HG03097 (cell line): ENCODE results near the gene DMD.
A peak's percentile ranks its signal among the peaks of the same experiment; 100 is the strongest.

Experiments used
- ATAC-seq: cut with Tn5 transposase; IDR thresholded peaks from one replicate; pipeline ENCODE4 v1.9.1; 2021; ENCODE audit not compliant: unreplicated experiment, low FRiP score

The DMD gene

DNA sequence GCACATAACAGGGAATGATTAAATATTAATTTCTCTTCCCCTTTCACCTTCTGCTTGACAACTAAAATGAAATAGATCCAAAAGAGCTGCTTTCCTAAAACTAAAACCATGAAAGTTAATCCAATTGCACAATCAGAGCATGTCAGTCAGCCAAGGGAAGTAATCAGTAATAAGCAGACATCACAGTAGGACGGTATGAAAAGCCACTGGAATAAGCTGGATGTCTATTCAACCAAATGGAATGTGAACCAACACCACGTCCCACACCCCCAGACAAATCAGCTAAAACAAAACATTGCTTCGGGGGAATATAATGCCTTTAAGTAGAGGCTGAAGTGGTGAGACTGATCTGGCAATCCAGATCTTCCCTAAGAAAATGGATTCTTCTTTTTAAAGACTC is 1280.1 kb downstream of the DMD start:
- ATAC-seq, result no peak

DNA sequence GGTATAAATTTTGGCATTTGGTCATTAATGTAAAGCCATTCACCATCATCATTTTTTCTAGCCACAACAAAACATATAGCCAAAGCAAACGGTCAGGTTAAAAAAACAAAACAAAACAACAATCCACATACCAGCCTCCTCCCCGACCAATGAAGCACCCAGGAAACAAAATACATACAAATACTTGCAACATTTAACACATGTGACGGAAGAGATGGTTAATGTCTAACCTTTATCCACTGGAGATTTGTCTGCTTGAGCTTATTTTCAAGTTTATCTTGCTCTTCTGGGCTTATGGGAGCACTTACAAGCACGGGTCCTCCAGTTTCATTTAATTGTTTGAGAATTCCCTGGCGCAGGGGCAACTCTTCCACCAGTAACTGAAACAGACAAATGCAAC is 1282.0 kb downstream of the DMD start:
- ATAC-seq, result no peak

DNA sequence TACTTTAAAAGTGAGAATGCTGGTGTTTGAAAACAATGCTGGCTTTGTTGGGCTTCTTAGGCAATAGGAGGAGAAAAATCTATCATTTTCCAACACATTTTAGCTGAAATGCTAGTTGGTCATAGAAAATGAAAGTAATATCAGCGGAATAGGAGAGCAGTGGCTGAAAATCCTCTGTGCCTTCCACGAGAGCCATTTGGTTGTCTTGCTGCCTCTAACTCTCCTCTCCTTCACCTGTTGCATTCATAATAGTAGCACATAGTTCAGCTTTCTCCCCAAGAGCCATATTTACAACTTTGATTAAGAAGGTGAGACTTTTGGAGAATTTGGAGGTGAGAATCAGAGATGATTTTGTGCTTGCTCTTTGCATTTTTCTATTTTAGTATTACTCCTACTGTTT is 1290.1 kb downstream of the DMD start:
- no peak for ATAC-seq

DNA sequence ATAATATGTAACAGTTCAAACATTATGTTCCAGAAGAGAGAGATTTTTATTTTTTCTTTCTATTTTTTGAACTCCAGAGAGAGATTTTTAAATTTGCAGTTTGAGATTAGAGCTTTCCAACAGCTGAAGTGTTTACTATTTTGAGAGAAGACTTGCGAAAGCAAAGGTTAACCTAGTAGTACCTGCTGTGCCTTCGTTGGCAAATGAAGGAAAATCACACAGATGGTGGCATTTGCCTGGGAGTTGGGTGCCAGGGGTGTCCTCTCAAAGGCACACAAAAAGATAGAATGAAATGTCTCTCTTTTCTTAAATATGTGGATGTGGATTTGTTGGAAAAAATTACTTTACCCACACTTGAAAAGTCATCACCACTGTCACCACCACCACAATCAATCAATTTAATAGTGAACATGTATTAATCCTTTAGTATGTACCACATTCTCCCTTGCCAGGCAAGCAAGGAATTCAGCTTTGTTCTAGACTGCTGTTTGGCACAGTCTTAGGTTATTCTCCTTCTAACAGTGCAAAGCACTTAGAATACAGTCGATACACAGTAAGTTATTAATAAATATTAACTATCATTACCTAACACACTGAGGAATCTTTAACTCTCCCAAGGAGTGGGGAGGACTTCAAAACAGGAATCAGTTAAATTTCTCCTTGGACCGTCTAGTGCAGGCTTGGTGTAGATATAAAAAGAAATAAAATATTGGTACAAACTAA is 1301.3 kb downstream of the DMD start:
- ATAC-seq, result no peak

DNA sequence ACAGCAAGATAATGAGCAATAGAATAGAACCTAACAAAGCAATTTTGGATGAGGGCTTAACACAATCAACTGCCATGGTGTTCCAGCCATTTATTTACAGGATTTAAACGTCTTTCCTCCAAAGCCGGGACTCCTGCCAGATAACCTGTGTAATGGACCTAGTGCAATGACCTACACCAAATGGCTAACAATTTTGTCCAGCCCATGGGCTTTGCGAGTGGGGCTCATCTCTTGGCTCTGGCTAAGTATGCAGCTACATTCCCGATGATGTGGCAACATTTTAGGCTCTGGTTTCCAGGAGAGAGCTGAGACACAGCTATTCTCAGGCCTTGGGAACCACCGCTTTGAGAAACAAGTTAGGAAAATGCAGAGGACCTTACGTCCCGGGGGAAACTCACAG is 1317.2 kb downstream of the DMD start:
- no peak for ATAC-seq

DNA sequence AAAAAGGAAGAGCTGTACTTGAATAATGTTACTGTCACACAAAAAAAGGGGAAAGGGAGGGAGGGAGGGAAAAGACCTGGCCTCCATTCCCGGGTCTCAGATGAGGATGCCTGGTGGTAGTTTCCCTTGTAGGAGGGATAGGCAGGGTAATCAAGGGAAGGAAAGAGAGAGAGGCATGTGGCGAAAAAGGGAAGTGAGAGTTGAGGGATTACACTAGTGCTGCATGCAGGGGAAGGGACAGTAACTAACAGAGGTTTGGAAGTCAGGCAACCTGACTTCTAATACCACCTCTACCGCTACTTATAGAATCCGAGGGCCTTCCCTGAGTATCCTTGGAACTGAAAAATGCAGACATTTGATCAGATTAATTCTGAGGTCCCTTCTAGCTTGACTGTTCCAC is 1317.8 kb downstream of the DMD start:
- ATAC-seq, result peak; percentile 65

DNA sequence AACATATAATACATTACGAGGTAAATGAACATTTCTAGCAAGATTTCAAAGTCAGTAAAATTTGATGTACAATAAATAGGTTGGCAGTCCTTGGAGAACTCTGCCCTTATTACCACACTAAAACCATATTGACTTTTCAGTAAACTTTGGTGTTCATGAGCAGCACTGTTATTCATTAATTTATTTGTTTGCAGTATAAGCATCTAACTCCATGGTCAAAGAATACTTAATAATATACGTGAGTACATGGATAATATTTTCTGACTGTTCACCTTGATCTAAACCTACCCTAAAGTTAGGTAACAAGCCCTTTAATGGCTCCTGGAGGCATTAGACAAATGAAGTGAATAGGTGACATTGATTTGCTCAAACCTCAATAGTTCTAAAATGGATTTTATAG is 1322.3 kb downstream of the DMD start:
- no peak for ATAC-seq

DNA sequence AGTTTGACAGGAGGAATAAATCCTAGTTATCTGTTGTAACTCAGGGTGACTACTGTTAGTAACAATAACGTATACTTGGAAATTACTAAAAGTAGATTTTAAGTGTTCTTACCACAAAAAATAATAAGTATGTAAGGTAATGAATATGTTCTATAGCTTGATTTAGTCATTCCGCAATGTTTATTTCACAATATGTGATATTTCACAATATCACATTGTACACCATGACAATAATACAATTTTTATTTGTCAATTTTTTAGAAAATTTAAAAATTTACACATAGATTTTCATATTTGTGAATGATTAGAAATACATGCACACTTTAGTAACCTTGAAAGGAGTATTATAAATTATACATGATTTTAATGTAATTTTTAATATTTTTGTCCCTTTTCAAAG is 1326.8 kb downstream of the DMD start:
- ATAC-seq, result no peak

DNA sequence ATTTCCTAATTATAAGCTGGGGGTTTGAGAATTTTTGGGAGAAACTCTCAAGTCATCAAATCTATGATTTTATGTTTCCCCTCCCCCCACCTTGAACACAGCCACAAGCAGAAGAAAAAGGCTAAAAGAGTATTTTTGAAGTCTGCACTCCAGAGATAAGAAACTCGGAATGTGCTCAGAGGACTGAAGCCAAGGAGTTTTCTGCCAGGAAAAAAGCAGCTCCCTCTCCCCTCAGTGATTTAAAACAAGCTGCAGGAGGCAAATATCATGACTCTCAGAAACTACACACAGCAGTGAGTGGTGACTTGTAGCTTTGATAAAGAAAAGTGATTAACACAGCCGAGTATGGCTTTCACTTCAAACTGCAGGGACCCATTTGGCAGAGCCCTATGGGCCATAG is 1339.3 kb downstream of the DMD start:
- ATAC-seq, result no peak

DNA sequence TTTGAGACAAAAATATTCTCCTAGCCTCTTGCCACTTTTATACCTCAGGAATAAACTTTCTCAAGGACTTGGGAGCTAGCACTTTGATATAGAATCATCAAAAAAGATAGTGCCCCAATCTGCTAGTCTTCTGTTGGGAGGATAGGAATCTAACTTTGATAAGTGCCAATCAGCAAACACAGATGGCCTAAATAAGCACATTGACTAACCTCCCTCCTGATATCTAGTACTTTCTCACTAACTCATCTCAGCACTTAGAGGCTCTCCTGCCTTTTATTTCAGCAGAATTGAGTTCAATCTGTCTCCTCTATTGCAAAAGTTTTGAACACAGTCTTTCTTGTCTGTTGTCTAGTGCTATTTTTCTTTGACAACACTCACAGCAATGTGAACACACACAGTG is 1341.1 kb downstream of the DMD start:
- no peak for ATAC-seq

DNA sequence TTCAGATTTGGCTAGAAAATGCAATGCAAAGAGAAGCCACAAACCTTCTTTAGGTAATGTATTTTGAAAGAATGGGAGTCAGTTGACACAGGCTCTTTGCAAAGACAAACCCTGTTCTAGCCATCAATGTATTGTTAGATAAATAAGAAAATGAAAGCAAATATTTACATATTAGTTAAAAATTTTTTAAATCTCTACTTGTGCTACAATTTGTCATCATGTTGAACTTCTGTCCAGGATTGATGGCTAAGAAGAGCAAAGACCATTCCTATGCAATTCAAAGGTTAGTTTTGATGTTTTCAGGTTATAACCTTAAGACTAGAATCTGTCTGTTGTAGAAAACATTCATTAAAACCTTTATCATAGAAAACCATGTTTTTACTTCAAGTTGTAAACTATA is 1350.7 kb downstream of the DMD start:
- no peak for ATAC-seq

DNA sequence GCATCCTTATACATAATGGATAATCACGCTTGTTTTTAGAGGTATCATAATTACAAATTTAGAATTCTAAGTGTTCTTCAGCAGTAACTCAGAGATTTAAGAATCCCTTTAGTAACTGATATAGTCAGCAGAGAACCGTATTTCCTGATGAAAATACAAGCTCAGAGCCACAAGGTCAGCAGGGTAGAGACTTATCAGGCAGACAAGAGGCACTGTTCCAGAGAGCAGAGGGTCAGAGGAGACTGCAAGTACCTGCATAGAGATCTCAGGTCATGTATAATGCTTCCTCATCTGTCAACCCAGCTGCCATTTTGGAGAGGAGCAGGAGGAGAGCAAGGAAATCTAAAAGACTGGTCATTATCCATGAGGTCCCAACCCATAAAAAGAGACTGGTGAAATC is 1352.4 kb downstream of the DMD start:
- ATAC-seq, result no peak

DNA sequence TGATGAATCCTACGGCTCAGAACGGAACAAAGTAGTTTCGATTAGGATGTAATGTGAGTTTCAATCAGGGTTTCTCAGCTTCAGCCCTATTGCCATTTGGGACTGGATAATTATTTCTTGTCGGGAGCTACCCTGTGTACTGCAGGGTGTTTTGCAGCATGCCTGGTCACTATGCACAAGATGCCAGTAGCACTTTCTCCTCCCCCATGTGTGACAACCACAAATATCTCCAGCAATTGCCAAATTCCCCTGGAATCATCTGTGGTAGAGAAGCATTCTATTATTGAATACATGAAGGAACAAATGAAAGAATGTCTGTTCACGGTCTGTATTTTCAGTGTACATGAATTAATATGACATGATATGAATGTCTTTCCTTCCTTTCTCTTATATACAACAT is 1356.6 kb downstream of the DMD start:
- ATAC-seq, result no peak

DNA sequence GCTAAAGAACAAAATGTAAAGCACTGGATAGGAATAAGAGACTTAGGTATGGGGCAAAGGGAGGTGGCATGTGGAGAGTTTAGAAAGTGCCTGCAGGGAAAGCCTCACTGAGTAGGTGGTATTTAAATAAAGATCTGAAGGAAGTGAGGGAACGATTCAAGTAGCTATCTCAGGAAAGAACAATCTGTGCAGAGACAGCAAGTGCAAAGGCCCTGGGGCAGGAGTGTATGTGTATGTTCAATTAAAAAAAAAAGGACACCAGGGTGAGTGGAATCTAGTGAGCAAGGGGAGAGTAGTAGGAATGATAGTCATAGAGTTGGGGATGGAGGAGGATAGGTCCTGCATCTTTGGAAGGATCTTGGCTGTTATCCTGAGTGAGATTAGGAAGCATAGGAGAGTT is 1359.6 kb downstream of the DMD start:
- ATAC-seq, result no peak

DNA sequence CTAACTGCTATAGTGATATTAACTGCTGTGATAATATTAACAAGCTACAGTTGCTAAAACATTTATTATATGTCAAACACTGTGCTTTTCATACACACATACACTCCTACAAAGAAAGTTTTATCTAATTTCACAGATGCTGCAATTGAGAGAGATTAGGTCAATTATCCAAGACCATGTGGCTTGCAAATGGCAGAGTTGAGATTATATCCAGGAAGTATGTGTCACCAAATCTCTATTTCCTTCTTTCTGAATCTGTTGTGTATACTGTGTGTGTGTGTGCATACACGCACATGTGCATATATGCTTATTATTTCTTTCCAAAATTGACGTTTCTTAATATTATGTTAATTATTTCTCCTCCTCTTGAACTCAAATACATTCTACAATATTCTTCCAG is 1363.6 kb downstream of the DMD start:
- no peak for ATAC-seq

DNA sequence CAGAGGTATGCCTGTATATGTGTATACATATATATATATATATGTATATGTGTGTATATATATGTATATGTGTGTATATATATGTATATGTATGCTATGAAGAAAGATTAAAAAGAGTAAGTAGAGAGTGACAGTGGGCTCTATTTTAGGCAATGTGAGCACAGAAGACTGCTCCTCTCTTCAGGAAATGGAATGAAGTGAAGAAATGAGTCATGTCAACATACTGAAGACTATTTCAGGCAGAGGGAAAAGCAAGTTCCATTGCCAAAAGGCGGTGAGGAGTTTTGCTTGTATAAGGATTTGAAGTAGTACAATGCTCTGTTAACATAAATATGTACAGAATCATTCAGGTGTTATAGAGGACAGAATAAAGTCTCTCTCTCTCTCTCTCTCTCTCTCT is 1366.3 kb downstream of the DMD start:
- no peak for ATAC-seq

DNA sequence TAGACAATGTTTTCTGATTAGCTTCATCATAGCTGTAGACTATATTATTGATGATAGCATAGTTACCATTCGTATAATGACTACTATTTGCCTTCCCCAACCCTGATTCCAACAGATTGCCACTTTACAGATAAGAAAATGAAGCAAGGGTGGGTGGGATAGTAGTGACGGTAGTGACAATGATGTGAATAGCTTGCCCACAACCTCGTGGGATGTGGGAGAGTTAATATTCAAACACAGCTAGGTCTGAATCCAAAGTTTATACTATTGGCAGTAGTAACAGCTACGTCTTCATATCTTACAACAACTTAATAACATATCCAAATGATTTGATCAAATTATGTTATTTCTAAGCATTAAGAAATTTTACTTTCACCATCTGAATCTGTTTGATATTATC is 1372.7 kb downstream of the DMD start:
- no peak for ATAC-seq

DNA sequence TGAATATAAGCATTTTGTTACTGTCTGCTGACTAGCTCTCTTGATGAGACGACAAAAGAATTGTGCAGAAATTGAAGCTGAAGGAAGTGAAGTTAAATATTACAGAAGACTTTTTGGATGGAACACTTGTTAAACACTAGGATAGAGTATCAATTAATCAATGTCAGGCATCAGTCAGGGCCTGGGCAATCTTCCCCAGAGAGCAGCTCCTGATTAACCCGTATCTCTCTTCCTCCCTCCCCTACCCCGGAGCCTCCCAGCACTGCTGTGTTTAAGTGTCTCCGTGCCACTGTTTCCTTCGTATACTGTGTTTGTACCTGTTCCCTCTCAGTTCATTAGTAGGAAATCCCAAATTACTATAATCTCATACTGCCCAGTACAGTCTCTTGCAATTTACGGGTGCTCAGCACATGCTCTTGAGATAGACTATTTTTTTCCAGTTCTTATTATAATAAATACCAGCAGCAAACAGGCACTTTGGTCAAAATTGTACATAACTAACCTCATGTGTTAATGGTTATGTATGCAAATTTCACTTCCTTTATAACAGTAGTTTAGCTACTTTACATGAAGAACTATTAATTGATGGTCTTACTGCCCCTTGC is 1373.8 kb downstream of the DMD start:
- no peak for ATAC-seq

DNA sequence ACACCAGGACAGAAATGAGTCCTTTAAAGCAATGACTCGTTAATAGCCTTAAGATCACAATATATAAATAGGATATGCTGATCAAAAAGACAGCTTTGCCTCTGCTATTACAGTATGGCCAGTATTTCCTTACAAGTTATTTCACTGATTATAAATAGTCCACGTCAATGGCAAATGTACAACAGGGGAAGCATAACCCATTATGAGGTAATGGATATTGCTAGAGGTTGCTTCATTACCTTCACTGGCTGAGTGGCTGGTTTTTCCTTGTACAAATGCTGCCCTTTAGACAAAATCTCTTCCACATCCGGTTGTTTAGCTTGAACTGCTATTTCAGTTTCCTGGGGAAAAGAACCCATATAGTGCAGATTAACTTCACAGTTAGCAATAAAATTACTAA is 1374.9 kb downstream of the DMD start:
- no peak for ATAC-seq

DNA sequence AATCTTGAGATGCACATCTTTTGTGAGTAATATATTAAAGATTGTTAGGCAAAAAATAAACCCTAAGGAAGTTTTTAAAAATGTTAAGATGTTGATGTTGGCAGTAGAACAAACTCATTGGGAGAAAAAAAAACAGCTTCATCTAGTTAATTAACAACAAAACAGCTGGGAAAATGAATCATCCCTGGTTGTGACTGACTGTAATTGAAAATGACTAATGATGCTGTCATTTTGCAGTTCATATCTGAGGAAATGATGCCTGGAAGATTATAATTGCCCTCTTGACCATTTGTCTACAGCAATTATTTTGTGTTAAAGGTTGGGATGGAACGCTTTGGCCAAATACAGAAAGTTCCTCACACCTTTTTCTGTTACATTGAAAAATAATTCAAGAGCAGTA is 1379.1 kb downstream of the DMD start:
- no peak for ATAC-seq

DNA sequence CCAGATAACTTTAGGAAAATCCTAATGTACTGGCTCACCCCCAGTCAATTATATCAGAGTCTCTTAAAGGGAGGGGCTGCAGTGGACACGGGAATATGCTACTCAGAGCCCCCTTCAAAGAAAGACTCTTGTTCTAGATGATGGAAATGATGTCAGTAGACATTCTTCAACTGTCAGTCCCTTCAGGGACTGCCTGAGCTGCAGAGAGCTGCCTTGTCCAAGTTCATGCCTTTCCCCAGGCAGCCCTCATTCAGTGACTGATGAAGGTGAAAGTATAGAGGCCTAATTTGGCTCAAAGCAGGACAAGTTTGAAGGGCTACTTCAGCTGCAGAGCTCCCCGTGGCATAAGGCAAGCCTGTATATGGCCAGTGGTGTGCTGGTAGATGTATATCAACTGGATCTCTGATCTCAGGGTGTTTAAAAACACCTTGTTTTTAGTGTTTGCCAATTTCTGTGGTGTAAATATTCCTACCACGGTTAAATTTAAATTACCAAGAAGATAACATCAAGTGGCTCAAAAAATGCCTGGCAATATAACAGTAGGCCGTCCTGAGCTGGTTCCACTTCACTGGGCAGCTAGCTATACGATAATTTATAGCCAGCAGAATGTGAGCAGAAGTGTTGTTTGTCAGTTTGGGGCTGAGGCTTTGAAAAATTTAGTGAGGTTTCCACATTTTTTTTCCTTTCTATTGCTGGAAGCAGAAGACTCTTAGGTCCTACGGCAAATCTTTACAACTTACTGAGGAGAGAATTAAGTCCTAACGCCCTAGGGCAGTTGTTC is 1390.7 kb downstream of the DMD start:
- ATAC-seq, result no peak

DNA sequence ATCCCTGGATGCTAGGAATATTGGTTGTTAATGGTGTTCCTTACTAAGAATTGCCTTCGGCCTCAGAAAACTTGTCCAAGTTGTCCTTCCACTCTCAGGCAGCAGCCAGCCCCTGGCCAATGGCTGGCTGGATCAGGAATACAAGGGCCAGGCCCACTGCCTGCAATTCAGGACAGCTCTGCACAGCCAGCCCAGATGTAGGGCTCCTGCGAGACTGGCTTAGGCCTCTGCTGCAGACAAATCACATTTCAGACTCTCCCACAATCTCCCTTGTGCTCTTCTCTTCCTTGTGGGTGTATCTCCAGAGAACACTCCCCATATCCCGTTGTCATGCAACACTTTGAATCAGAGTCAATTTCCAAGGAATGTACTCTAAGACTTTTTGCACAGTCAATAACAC is 1391.9 kb downstream of the DMD start:
- ATAC-seq, result no peak
